Measurements from ENCODE around the gene NFKBIB.
A peak's percentile ranks its signal among the peaks of the same experiment; 100 is the strongest.
"Not testable (repeated sequence)": the region's sequence is repeated elsewhere in the genome, so short reads cannot be mapped to it uniquely, and the experiment has no call there.

Gene NFKBIB

DNA sequence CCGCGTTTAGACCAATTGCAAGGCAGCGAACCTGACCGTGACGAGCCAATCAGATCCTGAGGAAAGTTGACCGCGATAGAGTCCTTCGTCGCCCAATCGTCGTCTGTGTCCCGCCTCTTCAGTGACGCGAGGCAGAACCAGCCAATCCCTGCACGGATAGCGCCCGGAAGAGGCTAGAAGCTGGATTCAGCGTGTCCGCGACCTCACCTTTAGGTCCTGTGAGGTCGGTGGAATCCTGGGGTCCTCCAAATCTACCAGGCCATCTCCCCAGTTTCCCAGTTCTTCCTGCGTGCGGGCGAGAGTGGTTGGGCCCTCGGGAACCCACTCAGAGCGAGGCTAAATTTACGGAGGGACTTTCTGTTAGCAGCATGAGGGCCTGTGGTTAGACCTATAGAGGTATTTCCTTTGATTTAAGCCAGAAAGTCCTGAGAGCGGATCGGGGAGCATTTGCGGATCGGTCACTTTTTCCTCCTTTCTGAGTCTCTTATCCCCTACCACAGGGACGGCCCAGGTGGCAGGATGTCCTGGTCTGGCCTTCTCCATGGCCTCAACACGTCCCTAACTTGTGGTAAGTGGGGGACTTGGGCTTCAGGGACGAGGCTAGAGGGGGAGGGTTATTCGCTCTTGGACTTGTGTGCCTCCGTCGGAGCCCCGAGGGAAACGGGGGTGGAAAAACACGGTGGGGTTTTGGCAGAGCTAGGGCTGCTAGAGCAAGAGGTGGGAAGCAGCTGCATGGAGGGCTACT lies 31.2 kb downstream of the NFKBIB start, which contains the start of gene MRPS12:
MRPS12 (plus strand) TSS at position 169 of the 745 bp plus-strand sequence; CDS start at position 520, 351 bp downstream.
- DNase-seq = peak; percentile 98

DNA sequence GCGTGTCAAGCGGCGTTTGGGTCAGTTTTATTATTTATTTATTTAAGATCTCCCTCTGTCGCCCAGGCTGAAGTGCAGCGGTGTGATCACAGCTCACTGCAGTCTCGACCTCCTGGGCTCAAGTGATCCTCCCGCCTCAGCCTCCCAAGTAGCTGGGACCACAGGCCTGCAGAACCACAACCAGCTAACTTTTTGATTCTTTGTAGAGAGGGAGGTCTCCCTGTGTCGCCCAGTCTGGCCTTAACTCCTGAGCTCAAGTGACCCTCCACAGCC lies 31.7 kb downstream of the NFKBIB start:
- DNase-seq = no peak

DNA sequence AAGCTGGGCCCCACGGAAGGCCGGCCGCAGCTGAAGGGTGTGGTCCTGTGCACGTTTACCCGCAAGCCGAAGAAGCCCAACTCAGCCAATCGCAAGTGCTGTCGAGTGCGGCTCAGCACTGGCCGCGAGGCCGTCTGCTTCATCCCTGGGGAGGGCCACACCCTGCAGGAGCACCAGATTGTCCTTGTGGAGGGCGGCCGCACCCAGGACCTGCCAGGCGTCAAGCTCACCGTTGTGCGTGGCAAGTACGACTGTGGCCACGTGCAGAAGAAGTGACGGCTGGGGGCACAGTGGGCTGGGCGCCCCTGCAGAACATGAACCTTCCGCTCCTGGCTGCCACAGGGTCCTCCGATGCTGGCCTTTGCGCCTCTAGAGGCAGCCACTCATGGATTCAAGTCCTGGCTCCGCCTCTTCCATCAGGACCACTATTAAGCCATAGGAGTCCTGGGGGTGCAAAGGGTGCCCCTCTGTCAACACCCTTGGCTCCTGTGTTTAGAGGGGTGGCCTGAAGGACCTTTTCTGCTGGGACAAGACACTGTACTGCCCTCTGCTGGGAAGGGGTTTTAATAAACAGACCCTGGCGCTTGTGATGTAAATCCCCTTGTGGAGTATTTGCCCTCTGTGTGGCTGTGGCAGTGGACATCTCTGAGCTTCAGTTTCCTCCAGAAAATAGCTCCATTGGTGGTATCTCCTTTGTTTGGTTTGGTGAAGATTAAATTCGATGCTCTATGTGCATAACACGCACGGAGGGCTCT lies 32.8 kb downstream of the NFKBIB start:
- DNase-seq = no peak

DNA sequence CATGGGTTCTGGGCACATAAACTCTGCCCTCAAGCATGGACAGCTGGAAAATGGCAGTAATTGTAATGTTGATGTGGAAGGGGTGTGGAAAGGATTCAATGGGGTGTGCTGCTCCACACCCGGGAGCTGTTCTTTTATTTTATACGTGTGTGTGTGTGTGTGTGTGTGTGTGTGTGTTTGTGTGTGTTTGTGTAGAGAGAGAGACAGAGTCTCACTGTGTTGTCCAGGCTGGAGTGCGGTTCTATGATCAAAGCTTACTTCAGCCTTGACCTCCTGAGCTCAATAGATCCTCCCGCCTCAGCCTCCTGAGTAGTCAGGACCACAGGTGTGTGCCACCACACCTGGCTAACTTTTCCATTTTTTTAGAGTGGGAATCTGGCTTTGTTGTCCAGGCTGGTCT lies 33.8 kb downstream of the NFKBIB start:
- no peak for DNase-seq

DNA sequence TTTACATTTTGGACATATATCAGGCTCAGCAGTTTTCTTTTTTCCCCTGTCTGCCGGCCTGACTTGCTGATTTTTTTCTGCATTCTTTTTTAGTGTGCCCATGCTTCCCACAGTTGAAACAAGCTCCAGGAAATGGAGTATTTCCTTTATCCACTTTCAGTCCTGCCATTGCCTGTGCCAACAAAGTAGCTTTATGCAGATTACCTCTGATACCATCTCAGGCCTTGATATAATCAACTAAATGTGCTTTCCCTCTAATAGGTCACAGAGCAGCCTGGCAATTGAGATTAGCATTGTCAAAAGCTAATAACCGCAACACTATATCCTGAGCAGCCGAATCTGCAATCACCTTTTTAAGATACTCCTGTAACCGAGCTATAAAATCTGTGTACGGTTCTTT lies 40.2 kb downstream of the NFKBIB start:
- no peak for DNase-seq

DNA sequence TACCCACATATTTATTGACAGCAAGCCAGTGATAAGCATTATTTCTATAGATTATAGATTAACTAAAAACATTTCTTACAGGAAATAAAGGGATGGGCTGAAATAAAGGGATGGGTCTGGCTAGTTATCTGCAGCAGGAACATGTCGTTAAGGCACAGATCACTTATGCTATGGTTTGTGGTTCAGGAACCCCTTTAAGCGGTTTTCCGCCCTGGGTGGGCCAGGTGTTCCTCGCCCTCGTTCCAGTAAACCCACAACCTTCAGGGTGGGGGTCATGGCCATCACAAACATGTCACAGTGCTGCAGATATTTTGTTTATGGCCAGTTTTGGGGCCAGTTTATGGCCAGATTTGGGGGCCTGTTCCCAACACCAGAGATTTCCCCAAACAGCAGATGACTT lies 41.7 kb downstream of the NFKBIB start:
- DNase-seq = not testable (repeated sequence)

DNA sequence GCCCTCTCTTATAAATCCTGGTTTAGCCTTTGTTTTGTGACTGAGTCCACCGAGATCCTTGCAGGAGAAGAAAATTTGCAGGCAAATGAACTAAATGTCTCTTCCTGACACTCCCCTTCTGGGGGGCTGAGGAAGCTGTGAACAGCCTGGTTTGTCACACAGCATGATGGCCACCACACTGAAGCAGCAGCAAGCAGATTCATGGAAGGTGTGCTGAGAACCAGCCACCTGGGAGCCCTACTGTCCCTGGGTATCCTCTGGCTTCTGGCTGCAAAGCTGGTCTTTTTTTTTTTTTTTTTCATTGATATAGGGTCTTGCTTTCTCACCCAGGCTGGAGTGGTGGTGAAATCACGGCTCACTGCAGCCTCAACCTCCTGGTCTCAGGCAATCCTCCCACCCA lies 42.2 kb downstream of the NFKBIB start:
- DNase-seq = no peak

DNA sequence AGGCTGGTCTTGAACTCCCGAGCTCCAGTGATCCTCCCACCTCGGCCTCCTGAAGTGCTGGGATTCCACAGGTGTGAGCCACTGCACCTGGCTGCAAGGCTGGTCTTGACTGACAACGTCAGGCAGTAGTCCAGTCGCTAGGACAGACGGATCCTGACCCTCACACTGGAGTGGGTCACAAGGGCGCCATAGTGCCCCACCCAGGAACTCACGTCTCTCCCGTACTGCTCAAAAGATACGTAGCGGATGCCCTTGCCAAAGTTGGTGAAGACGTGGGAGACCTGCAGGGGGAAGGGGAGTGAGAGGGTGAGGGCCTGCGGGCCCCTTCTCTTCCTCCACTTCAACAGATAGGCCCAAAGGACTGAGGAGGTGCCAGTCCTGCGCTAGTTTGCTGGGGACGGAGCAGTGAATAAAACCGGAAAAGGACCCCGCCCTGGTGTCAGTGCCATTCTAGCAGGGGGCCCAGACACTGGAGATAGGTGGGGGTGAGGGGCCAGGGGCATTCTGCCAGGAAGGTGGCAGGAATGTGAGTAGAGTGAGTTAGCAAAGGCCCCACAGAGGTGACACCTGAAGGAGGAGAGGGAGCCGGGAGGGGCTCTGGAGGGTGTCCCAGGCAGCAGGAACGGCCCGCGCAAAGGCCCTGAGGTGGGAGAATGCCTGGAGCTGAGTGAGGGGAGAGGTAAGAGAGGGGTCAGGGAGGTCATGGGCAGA lies 42.9 kb downstream of the NFKBIB start:
- no peak for DNase-seq

DNA sequence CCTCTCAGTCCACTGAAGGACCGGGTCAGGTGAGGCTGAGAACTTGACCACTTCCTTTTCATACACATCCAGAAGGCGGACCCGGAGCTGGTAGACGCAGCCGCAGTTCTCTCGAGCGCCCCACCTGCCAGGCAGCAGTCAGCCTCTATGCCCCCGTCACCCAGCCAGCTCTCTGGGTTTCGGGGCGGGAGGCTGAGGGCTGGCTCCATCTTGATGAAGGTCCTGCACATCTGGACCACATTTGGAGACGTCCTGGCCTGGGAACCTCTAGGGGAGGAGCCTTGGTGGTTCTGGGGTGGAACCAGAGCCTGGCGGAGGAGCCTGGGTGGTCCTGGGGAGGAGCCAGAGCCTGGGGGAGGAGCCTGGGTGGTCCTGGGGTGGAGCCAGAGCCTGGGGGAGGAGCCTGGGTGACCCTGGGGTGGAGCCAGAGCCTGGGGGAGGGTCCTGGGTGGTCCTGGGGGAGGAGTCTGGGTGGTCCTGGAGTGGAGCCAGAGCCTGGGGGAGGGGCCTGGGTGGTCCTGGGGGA lies 45.3 kb downstream of the NFKBIB start:
- no peak for DNase-seq

DNA sequence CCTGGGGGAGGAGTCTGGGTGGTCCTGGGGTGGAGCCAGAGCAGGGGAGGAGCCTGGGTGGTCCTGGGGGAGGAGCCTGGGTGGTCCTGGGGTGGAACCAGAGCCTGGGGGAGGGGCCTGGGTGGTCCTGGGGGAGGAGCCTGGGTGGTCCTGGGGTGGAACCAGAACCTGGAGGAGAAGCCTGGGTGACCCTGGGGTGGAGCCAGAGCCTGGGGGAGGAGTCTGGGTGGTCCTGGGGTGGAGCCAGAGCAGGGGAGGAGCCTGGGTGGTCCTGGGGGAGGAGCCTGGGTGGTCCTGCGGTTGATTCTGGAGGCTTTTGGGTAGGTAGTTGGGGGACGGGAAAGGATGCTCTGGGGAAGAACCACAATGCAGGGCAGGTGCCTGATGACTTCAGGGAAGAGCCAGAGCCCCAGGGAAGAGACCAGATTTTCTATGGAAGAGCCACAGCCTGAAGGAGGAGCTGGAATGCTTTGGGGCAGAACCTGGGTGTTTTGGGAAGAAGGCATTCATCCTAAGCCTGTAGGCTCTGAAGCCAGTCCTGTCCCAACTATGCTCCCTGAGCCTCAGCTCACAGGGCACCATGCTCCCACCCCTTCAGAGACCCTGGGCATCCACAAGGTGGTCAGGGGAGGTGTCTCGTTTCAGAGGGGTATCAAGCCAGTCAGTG lies 45.9 kb downstream of the NFKBIB start:
- DNase-seq = no peak

DNA sequence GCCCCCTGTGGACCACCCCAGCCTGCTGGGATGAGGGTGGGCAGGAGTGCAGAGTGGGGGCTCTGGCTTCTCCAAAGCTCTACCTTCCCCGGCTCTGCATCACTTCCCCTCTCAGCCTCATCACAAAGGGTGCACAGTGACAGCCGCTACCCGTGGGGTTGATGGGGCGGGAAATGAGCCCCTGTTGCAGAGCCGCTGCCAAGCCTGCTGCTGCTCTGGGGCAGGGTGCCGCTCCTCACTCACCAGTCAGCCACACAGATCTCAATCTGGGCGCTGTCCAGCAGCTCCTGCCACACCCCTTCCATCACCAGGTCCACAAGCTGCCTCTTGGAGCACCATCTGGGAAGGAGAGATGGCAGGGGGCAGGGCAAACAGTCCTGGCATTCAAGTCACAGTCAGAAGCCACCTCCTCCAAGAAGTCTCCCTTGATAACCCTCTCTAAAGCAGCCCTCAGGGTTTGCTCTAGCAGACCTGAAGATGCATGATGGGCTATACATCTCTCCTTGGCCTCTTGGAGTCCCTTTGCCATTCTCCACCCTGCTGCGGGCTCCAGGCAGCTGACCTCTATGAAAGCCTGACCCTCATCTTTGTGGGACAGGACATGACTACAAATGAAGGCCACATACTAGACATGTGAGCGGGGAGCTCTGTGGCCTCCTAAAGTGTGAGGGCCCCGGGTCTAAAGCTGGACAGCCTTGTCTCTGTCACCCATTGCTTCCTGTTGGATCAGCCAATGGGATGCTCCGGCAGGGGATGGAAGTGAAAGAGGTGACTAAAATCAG lies 46.7 kb downstream of the NFKBIB start:
- no peak for DNase-seq

DNA sequence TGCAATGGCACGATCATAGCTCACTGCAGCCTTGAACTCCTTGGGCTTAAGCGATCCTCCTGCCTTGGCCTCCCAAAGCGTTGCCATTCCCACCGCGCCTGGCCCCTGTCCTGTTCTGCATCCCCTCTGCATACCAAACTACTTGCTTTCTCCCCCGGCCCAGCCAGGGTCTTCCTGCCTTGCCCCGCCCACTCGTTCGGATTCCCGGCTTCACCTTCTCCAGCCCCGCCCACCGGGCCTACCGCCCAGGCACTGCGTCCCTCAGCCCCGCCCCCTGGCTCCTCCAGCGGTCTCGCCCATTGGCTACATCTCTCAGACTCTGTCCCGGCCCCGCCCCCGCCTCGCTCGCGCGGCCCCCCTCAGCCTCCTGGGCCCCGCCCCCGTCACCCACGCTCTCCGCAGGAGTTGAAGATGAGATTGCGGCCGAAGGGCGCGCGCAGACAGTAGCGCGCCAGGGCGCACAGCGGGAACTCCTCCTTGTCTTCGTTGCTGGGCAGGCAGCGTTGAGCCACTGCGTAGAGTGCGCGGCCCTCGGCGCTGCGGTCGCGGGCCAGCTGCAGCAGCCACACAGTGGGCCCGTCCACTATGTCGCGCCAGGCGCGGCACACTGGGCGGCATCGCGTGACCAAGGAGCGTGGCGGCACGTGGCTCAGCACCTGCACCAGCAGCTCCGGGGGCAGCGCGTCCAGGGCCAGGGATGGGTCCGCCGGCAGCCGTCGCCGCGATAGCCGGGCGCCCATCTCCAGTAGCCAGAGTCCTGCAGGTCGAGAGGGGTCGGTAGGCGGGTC lies 50.0 kb downstream of the NFKBIB start:
- no peak for DNase-seq

DNA sequence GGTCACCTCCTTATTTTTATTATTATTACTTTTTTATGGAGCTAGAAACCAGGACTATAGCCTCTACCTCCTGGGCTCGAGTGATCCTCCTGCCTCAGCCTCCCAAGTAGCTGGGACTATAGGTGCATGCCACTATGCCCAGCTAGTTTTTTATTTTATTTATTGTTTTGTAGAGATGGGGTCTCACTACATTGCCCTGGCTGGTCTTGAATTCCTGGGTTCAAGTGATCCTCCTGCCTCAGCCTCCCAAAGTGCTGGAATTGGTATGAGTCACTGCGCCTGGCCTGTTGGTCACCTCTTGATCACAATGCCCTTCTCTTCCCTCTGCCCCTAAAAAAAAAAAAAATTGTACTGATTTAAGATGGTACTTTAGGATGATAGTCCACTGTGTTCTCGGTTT lies 51.4 kb downstream of the NFKBIB start:
- no peak for DNase-seq

DNA sequence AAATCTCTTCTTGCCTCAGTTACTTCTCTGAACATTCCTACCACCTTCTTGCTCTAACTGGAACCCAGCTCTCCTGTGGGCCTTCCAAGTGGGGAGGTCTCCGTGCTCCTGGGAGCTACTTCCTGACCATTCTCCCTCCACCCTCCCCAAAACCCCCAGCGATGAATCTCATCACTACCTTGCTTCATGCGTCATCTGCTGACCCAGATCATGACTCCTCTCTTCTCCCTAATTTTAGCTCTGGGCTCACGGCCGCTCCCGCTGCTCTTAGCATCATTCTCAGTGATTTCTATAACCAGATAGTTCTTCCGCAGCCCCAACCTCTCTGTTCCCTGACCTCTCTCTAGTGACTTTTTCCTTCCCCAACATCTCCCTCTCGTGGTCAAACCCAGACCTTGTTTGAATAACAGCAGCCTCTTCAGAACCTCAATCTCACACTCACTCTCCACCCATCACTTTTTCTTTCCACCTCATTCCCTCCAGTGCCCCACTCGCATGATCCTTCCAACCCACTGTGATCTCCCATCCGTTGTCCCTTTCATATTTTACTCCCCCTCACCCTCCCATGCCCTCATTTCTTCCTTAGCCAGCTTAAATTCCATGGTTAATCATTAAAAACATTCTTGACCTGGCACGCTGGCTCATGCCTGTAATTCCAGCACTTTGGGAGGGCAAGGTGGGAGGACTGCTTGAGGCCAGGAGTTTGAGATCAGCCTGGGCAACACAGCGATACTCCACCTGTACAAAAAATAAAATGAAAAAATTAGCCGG lies 52.8 kb downstream of the NFKBIB start:
- DNase-seq = no peak

DNA sequence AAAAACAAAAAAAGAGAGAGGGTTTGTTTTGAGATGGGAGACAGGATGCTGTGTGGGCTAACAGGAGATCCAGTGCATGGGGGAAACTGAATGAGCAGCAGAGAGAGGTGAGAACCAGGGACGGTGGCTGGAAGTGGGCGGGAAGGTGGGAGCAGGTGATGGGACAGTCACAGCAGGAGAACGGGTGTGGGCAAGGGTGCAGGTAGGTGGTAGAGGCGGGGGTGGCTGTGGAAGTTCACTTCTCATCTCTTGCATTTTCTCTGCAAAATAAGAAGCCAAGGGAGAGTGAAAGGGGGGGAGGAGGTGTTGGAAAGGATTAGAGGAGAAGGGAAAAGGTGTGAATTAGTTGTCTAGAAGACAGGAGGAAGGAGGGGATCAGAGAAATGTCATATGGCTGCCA lies 53.9 kb downstream of the NFKBIB start:
- DNase-seq = no peak

DNA sequence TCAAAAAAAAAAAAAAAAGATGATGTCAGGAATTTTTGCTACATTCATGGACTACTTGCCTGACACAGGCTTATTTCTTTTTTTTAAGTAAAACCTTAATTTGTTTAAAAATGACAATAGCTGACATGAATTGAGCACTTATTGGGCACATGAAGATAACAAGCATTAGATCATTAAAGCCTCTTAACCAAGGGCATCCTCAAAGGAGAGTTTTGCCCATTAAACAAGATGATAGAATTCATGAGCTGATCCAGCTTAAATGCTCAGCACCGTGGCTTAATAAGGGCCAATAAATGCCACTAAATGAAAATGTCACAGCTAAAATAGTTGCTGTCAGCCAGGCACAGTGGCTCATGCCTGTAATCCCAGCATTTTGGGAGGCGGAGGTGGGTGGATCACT lies 56.5 kb downstream of the NFKBIB start:
- DNase-seq = no peak

DNA sequence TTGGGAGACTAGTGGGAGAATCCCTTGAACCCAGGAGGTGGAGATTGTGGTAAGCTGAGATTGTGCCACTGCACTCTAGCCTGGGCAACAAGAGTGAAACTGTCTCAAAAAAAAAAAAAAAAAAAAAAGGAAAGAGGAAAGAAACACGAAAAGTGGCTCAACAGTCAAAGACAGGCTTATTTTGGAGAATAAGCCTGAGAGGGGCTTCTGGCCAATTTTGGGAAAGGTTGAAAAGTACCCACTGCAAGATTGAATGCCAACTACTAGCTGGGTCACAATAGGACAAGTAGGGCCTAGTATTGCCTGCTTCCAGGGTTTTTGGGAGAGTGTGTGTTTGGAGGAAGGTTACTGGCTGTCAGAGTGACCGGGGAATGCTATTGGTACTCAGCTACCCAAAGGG lies 58.5 kb downstream of the NFKBIB start:
- no peak for DNase-seq

All from NK-92 treated with Interleukin-12 subunit alpha and Interleukin-12 subunit beta, amount 100 ng/mL, for 24 hours (cell line).